GM23338 (cell line): Measurements from ENCODE around the gene TLE1.

Experiments
- CTCF ChIP-seq, 2 experiments: fragments of 200-600 bp in 1 of 2; sonication (generic) in 1 of 2; conservative IDR thresholded peaks; 2 replicates each; pipeline versions ENCODE4 v1.5.1 to v1.6.1; 2016 to 2017; ENCODE audit warnings: antibody characterized with exemption in 2 of 2, low read depth in 2 of 2, mild to moderate bottlenecking in 2 of 2, moderate library complexity in 1 of 2
- JUNB ChIP-seq: IDR thresholded peaks from one replicate; pipeline ENCODE4 v1.6.1; 2016; ENCODE audit warnings: antibody characterized with exemption; ENCODE audit not compliant: unreplicated experiment
- POLR2AphosphoS5 ChIP-seq: IDR thresholded peaks from 2 replicates; pipeline ENCODE4 v1.6.1; 2016; ENCODE audit warnings: antibody characterized with exemption, low read depth

- TF ChIP-seq CTCF (conservative IDR thresholded peaks at IDR 0.05; ENCODE audit: low read depth in 2 of 2) = no peak
- no peak for TF ChIP-seq JUNB
- no peak for TF ChIP-seq POLR2AphosphoS5
Measured at GRCh38 chr9:81650586-81651515, 38.5 kb downstream of the TLE1 start.
